A673 (cell line): ENCODE measurements around the gene TMEM240.
"Not testable (repeated sequence)": the region's sequence is repeated elsewhere in the genome, so short reads cannot be mapped to it uniquely, and the experiment has no call there.

Experiments
- EZH2 ChIP-seq: fragments of 200-600 bp; sonication (generic); IDR thresholded peaks from 2 replicates; pipeline ENCODE4 v1.6.1; 2017; ENCODE audit warnings: borderline replicate concordance, low read depth, mild to moderate bottlenecking, mixed read lengths, antibody characterized with exemption, low read length; ENCODE audit not compliant: poor library complexity, severe bottlenecking
- TF ChIP-seq, protein P1 (sequence below): fragments of 300-800, 200-600 bp; sonication (generic); conservative IDR thresholded peaks from 2 replicates; pipeline ENCODE4 v1.5.1; 2017; ENCODE audit warnings: low read depth, mild to moderate bottlenecking, antibody characterized with exemption, low read length, moderate library complexity, mixed read lengths

DNA sequence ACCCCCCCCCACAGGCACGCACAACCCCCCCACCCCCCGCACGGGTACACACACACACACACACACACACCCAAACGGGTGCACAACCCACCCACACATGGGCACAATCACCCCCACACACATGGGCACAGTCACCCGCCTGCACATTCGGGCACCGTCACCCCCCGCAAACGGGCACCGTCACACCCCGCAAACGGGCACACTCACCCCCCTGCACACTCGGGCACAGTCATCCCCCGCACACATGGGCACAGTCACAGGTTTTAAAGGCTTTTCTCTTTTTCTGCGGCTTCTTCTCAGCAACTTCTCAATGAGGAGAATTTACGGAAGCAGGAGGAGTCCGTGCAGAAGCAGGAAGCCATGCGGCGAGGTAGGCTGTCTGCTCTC, 21.8 kb downstream of the TMEM240 start:
- TF ChIP-seq, protein P1, sequence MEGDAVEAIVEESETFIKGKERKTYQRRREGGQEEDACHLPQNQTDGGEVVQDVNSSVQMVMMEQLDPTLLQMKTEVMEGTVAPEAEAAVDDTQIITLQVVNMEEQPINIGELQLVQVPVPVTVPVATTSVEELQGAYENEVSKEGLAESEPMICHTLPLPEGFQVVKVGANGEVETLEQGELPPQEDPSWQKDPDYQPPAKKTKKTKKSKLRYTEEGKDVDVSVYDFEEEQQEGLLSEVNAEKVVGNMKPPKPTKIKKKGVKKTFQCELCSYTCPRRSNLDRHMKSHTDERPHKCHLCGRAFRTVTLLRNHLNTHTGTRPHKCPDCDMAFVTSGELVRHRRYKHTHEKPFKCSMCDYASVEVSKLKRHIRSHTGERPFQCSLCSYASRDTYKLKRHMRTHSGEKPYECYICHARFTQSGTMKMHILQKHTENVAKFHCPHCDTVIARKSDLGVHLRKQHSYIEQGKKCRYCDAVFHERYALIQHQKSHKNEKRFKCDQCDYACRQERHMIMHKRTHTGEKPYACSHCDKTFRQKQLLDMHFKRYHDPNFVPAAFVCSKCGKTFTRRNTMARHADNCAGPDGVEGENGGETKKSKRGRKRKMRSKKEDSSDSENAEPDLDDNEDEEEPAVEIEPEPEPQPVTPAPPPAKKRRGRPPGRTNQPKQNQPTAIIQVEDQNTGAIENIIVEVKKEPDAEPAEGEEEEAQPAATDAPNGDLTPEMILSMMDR, result not testable (repeated sequence)
- TF ChIP-seq EZH2, result not testable (repeated sequence)
